GM23338 (cell line): ENCODE results near the gene TNNT1. TPM values are rescaled to one million over a fixed set of nuclear protein-coding genes. Genes with fewer than 3 reads are reported as not detected.

Experiments used
- ATAC-seq: fragments of 200-7000 bp; cut with Tn5 transposase; 3 replicates; pipeline ENCODE4 v1.9.1; 2020
- DNase-seq: peaks from one replicate; pipeline ENCODE4 v3.0.0-alpha.2; 2015; ENCODE audit warnings: low spot score
- H2AFZ ChIP-seq: fragments of 200-600 bp; sonication (generic); 2 replicates; pipeline ENCODE4 v1.8.0; 2016; ENCODE audit warnings: antibody characterized with exemption, mild to moderate bottlenecking, moderate library complexity
- H3F3A ChIP-seq: fragments of 200-600 bp; sonication (generic); replicated peaks from 2 replicates; pipeline ENCODE4 v1.8.0; 2017; ENCODE audit warnings: antibody characterized with exemption, mixed run types, low read depth
- H3K27ac ChIP-seq: fragments of 200-600 bp; sonication (generic); 2 replicates; pipeline ENCODE4 v1.6.1; 2016; ENCODE audit warnings: low read depth
- H3K27me3 ChIP-seq: fragments of 200-600 bp; sonication (generic); 2 replicates; pipeline ENCODE4 v1.8.0; 2016; ENCODE audit warnings: mild to moderate bottlenecking, mixed run types, moderate library complexity; ENCODE audit not compliant: insufficient read depth
- H3K36me3 ChIP-seq: fragments of 200-600 bp; sonication (generic); 2 replicates; pipeline ENCODE4 v1.8.0; 2016; ENCODE audit warnings: mild to moderate bottlenecking; ENCODE audit not compliant: insufficient read depth
- H3K4me1 ChIP-seq: fragments of 200-600 bp; sonication (generic); 2 replicates; pipeline ENCODE4 v1.8.0; 2016; ENCODE audit warnings: mild to moderate bottlenecking, moderate library complexity; ENCODE audit not compliant: insufficient read depth
- H3K4me2 ChIP-seq: fragments of 200-600 bp; sonication (generic); 2 replicates; pipeline ENCODE4 v1.7.1; 2017; ENCODE audit warnings: mixed run types
- H3K4me3 ChIP-seq: fragments of 200-600 bp; sonication (generic); 2 replicates; pipeline ENCODE4 v1.6.1; 2016; ENCODE audit warnings: mixed run types
- H3K79me2 ChIP-seq: fragments of 200-600 bp; sonication (generic); replicated peaks from 2 replicates; pipeline ENCODE4 v1.8.0; 2017; ENCODE audit warnings: mild to moderate bottlenecking; ENCODE audit not compliant: insufficient read depth
- H3K9me2 ChIP-seq: fragments of 200-600 bp; sonication (generic); 2 replicates; pipeline ENCODE4 v1.8.0; 2017; ENCODE audit not compliant: insufficient read depth
- H4K20me1 ChIP-seq: fragments of 200-600 bp; sonication (generic); replicated peaks from 2 replicates; pipeline ENCODE4 v1.8.0; 2017; ENCODE audit warnings: mild to moderate bottlenecking; ENCODE audit not compliant: insufficient read depth
- H3K27ac Mint-ChIP-seq: 2 replicates; pipeline ENCODE4 v1.8.0; 2020; ENCODE audit warnings: inconsistent platforms, mild to moderate bottlenecking, moderate library complexity, mixed read lengths
- H3K27me3 Mint-ChIP-seq: 3 replicates; pipeline ENCODE4 v1.8.0; 2022; ENCODE audit warnings: low read depth, mild to moderate bottlenecking, moderate library complexity, mixed read lengths, inconsistent platforms; ENCODE audit not compliant: insufficient read depth, poor library complexity
- H3K36me3 Mint-ChIP-seq: 3 replicates; pipeline ENCODE4 v1.8.0; 2021; ENCODE audit warnings: low read depth, mild to moderate bottlenecking, inconsistent platforms, moderate library complexity, mixed read lengths
- H3K4me1 Mint-ChIP-seq: 3 replicates; pipeline ENCODE4 v1.8.0; 2020; ENCODE audit warnings: mild to moderate bottlenecking, inconsistent platforms, mixed read lengths
- H3K4me3 Mint-ChIP-seq: 3 replicates; pipeline ENCODE4 v1.8.0; 2021; ENCODE audit warnings: moderate library complexity, mild to moderate bottlenecking, inconsistent platforms, mixed read lengths
- H3K9me3 Mint-ChIP-seq: 3 replicates; pipeline ENCODE4 v1.8.0; 2020; ENCODE audit warnings: moderate library complexity, mild to moderate bottlenecking, inconsistent platforms, mixed read lengths
- CREB1 ChIP-seq: fragments of 250-450 bp; sonication (Bioruptor Pico); IDR thresholded peaks from 2 replicates; pipeline ENCODE4 v1.5.0; 2020; ENCODE audit warnings: low read depth, mild to moderate bottlenecking, moderate library complexity
- EZH2 ChIP-seq: fragments of 200-600 bp; sonication (generic); IDR thresholded peaks from one replicate; pipeline ENCODE4 v1.8.0; 2017; ENCODE audit warnings: antibody characterized with exemption, mild to moderate bottlenecking, low read depth; ENCODE audit not compliant: unreplicated experiment
- EZH2phosphoT487 ChIP-seq: fragments of 200-600 bp; sonication (generic); IDR thresholded peaks from one replicate; pipeline ENCODE4 v1.8.1; 2018; ENCODE audit warnings: antibody characterized with exemption; ENCODE audit not compliant: unreplicated experiment
- NANOG ChIP-seq: IDR thresholded peaks from 2 replicates; pipeline ENCODE4 v1.6.1; 2016; ENCODE audit warnings: antibody characterized with exemption, borderline replicate concordance
- POLR2AphosphoS5 ChIP-seq: IDR thresholded peaks from 2 replicates; pipeline ENCODE4 v1.6.1; 2016; ENCODE audit warnings: antibody characterized with exemption, low read depth
- STAT1 ChIP-seq: IDR thresholded peaks from one replicate; pipeline ENCODE4 v1.6.1; 2016; ENCODE audit warnings: antibody characterized with exemption; ENCODE audit not compliant: unreplicated experiment
- ZNF331 ChIP-seq: fragments of 250-450 bp; sonication (Bioruptor Pico); IDR thresholded peaks from 2 replicates; pipeline ENCODE4 v1.5.0; 2020; ENCODE audit warnings: low read depth, mild to moderate bottlenecking, moderate library complexity
- polyA plus RNA-seq: library from polyadenylated mRNA; unstranded; fragments of >200 nt; fragmentation: Nextera tagmentation; extraction: Ambion mirVana; gene quantifications from 2 replicates; pipeline ENCODE4 v1.2.1, GENCODE V29; 2016
- total RNA-seq: library from RNA; depleted of rRNA; stranded (reverse); fragments of >200 nt; shearing (Covaris generic); gene quantifications from 2 replicates; pipeline ENCODE4 v1.2.3, GENCODE V29; 2014
- TF ChIP-seq, protein P1 (sequence below): IDR thresholded peaks from one replicate; pipeline ENCODE4 v1.6.1; 2018; ENCODE audit warnings: antibody characterized with exemption; ENCODE audit not compliant: unreplicated experiment
- TF ChIP-seq, protein P2 (sequence below): IDR thresholded peaks from 2 replicates; pipeline ENCODE4 v1.6.1; 2016; ENCODE audit warnings: antibody characterized with exemption

The TNNT1 gene
- total and polyA plus RNA-seq, 2 experiments from 2014 or later: 59.3 to 150 TPM

DNA sequence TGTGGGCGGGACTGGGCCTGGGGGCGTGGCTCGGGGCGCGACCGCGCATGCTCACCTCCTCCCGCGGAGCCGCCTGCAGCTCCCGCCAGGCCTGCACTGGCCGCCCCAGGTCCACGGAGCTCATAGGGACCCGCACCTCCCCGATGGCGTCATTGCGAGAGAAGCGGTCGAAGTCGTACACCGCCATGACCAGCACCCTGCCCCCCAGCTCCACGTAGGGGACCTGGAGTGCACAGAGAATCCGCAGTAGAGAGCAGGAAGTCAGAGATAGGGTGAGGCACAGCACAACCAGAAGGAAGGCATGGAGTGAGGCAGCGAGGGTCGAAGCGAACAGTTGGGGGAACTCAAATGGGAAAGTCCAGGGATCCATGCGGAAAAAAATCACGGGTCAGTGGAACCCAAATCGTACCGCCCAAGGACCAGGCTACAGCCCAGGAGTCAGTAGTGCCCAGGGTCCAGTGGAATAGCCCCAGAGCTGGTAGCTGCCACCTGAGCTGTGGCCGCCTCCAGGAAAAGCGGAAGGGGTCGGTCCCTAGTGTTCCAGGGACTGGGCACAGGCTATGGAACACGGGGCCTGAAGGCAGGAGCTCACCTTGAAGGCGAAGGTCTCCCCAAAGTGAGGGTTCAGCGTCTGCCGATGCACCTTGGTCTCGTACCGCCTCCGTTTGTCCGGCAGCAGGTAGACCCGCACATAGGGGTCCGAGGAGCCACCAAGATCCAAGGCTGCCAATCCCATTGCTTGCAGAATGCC, 26.3 kb upstream of the TNNT1 start:
- peaks cover 12% of the 10 kb centered on the region; the same call in 1 of the 2 replicates for H3K4me1 ChIP-seq
- H3K27ac ChIP-seq: no peak overlapping the region
- peak overlapping the region; percentile 85 for H3K4me3 ChIP-seq
- no peaks in the 10 kb centered on the region for H3K79me2 ChIP-seq
- no peaks in the 10 kb centered on the region; the same call in 2 of the 3 replicates for H3K36me3 Mint-ChIP-seq
- DNase-seq (peak; percentile 66), ATAC-seq (peak; percentile 19)
- no peaks in the 10 kb centered on the region for H4K20me1 ChIP-seq
- TF ChIP-seq, protein P1, sequence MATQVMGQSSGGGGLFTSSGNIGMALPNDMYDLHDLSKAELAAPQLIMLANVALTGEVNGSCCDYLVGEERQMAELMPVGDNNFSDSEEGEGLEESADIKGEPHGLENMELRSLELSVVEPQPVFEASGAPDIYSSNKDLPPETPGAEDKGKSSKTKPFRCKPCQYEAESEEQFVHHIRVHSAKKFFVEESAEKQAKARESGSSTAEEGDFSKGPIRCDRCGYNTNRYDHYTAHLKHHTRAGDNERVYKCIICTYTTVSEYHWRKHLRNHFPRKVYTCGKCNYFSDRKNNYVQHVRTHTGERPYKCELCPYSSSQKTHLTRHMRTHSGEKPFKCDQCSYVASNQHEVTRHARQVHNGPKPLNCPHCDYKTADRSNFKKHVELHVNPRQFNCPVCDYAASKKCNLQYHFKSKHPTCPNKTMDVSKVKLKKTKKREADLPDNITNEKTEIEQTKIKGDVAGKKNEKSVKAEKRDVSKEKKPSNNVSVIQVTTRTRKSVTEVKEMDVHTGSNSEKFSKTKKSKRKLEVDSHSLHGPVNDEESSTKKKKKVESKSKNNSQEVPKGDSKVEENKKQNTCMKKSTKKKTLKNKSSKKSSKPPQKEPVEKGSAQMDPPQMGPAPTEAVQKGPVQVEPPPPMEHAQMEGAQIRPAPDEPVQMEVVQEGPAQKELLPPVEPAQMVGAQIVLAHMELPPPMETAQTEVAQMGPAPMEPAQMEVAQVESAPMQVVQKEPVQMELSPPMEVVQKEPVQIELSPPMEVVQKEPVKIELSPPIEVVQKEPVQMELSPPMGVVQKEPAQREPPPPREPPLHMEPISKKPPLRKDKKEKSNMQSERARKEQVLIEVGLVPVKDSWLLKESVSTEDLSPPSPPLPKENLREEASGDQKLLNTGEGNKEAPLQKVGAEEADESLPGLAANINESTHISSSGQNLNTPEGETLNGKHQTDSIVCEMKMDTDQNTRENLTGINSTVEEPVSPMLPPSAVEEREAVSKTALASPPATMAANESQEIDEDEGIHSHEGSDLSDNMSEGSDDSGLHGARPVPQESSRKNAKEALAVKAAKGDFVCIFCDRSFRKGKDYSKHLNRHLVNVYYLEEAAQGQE: no peak
- TF ChIP-seq POLR2AphosphoS5: peak; percentile 68
- H3K27me3 ChIP-seq: peaks cover 59% of the 10 kb centered on the region
- no peak overlapping the region for H3K27ac Mint-ChIP-seq
- no peaks in the 10 kb centered on the region for H3K36me3 ChIP-seq
- peaks cover 46% of the 10 kb centered on the region for H3K27me3 Mint-ChIP-seq
- H3K4me3 Mint-ChIP-seq: peak overlapping the region; percentile 31; the same call in 1 of the 3 replicates
- peaks cover 10% of the 10 kb centered on the region; the same call in 2 of the 3 replicates for H3K9me3 Mint-ChIP-seq
- 0 out of 2 replicates have a peak overlapping the region, but pooled peaks have one; percentile 47 for H2AFZ ChIP-seq
- peaks cover 32% of the 10 kb centered on the region for H3K4me1 Mint-ChIP-seq
- H3K9me2 ChIP-seq: 0 out of 2 replicates have a peak, but pooled peaks cover 3% of the 10 kb centered on the region
- H3K4me2 ChIP-seq: peak overlapping the region; percentile 96; the same call in 1 of the 2 replicates
- H3F3A ChIP-seq: peaks cover 14% of the 10 kb centered on the region; the same call in 1 of the 2 replicates

- Histone ChIP-seq H3K4me2 (peak overlapping the region; percentile 96), H3K36me3 (no peaks in the 10 kb centered on the region), H4K20me1 (no peaks in the 10 kb centered on the region), H3K9me2 (0 out of 2 replicates have a peak, but pooled peaks cover 3% of the 10 kb centered on the region), H3K4me3 (peak overlapping the region; percentile 85), H3K79me2 (no peaks in the 10 kb centered on the region), H3F3A (peaks cover 12% of the 10 kb centered on the region; the same call in 1 of the 2 replicates), H3K27ac (no peak overlapping the region), H2AFZ (peak overlapping the region; percentile 74; the same call in 1 of the 2 replicates), H3K27me3 (peaks cover 64% of the 10 kb centered on the region), H3K4me1 (peaks cover 9% of the 10 kb centered on the region; the same call in 1 of the 2 replicates)
- Mint-ChIP-seq H3K4me3 (peak overlapping the region; percentile 77), H3K9me3 (peaks cover 10% of the 10 kb centered on the region; the same call in 2 of the 3 replicates), H3K36me3 (no peaks in the 10 kb centered on the region; the same call in 2 of the 3 replicates), H3K4me1 (peaks cover 28% of the 10 kb centered on the region), H3K27ac (no peak overlapping the region), H3K27me3 (peaks cover 40% of the 10 kb centered on the region)
- DNase-seq (no peak), ATAC-seq (no peak)
- no peak for TF ChIP-seq NANOG
- no peak for TF ChIP-seq EZH2phosphoT487
- TF ChIP-seq STAT1: no peak
- TF ChIP-seq CREB1 (CRISPR knock-in tag): no peak
- no peak for TF ChIP-seq ZNF331
- TF ChIP-seq EZH2: no peak
- TF ChIP-seq, protein P2, sequence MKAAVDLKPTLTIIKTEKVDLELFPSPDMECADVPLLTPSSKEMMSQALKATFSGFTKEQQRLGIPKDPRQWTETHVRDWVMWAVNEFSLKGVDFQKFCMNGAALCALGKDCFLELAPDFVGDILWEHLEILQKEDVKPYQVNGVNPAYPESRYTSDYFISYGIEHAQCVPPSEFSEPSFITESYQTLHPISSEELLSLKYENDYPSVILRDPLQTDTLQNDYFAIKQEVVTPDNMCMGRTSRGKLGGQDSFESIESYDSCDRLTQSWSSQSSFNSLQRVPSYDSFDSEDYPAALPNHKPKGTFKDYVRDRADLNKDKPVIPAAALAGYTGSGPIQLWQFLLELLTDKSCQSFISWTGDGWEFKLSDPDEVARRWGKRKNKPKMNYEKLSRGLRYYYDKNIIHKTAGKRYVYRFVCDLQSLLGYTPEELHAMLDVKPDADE: no peak
Measured at GRCh38 chr19:55174425-55175116, 25.6 kb upstream of the TNNT1 start.
